HepG2 (cell line): ENCODE measurements around the gene SCAI. TPM values are rescaled to one million over a fixed set of nuclear protein-coding genes. Genes with fewer than 3 reads are reported as not detected.

Source experiments
- KMT2B ChIP-seq: IDR thresholded peaks from 2 replicates; pipeline ENCODE4 v1.6.1; 2016; ENCODE audit warnings: missing genetic modification reagents, missing compliant biosample characterization
- NFKB2 ChIP-seq: sonication (generic); formaldehyde crosslinking; IDR thresholded peaks from 2 replicates; pipeline ENCODE4 v1.4.0; 2020; ENCODE audit warnings: missing genetic modification reagents, borderline replicate concordance
- POLR2G ChIP-seq: fragments of 200-400 bp; formaldehyde crosslinking; IDR thresholded peaks from 2 replicates; pipeline ENCODE4 v1.6.1; 2018; ENCODE audit warnings: mild to moderate bottlenecking, low read depth, low read length, moderate library complexity
- PTBP1 ChIP-seq: fragments of 200-400 bp; formaldehyde crosslinking; IDR thresholded peaks from 2 replicates; pipeline ENCODE4 v1.6.1; 2018; ENCODE audit warnings: low read length, low read depth; ENCODE audit not compliant: poor library complexity, severe bottlenecking
- RXRA ChIP-seq: sonication (generic); formaldehyde crosslinking; IDR thresholded peaks from 2 replicates; pipeline ENCODE4 v1.5.1; 2020; ENCODE audit warnings: missing genetic modification reagents
- ZFAT ChIP-seq: sonication (generic); formaldehyde crosslinking; conservative IDR thresholded peaks from 2 replicates; pipeline ENCODE4 v1.8.1; 2023; ENCODE audit warnings: missing genetic modification reagents, inconsistent platforms
- ZFYVE20 ChIP-seq: sonication (generic); formaldehyde crosslinking; IDR thresholded peaks from 2 replicates; pipeline ENCODE4 v1.8.0; 2023; ENCODE audit warnings: low read depth, mild to moderate bottlenecking, moderate library complexity, missing genetic modification reagents, borderline replicate concordance
- ZNF589 ChIP-seq: sonication (generic); formaldehyde crosslinking; conservative IDR thresholded peaks from 2 replicates; pipeline ENCODE4 v1.8.0; 2022; ENCODE audit warnings: mild to moderate bottlenecking, moderate library complexity, missing genetic modification reagents
- ZNF891 ChIP-seq: sonication (generic); formaldehyde crosslinking; IDR thresholded peaks from 2 replicates; pipeline ENCODE4 v1.5.0; 2020; ENCODE audit warnings: mild to moderate bottlenecking, missing genetic modification reagents
- polyA plus RNA-seq, 8 experiments: library from polyadenylated mRNA; depleted of rRNA in 3 of 8; stranded (reverse) in 7 of 8; unstranded in 1 of 8; fragments of >200 nt; fragmentation: Illumina TruSeq in 4 of 8; extraction: Trizol in 4 of 8; gene quantifications; 2 replicates each; pipeline versions ENCODE4 v1.2.1 to v1.2.3, GENCODE V29; 2011 to 2016; ENCODE audit warnings: low read depth in 4 of 8, missing spikeins in 1 of 8, mixed read lengths in 1 of 8; ENCODE audit not compliant: insufficient read depth in 1 of 8
- total RNA-seq, 5 experiments: library from RNA; depleted of rRNA; stranded (reverse); fragments of >200 nt; fragmentation: Illumina TruSeq; extraction: Trizol; gene quantifications; 2 replicates each; pipeline ENCODE4 v1.2.3, GENCODE V29; 2016; ENCODE audit warnings: low read depth in 1 of 5
- TF ChIP-seq, protein P1 (sequence below): sonication (generic); formaldehyde crosslinking; conservative IDR thresholded peaks from 2 replicates; pipeline ENCODE4 v1.8.0; 2022; ENCODE audit warnings: missing genetic modification reagents
- TF ChIP-seq, protein P2 (sequence below): sonication (generic); formaldehyde crosslinking; IDR thresholded peaks from 2 replicates; pipeline ENCODE4 v1.4.0; 2020; ENCODE audit warnings: missing genetic modification reagents, borderline replicate concordance
- TF ChIP-seq, protein P3 (sequence below): sonication (generic); formaldehyde crosslinking; IDR thresholded peaks from 2 replicates; pipeline ENCODE4 v1.8.1; 2023; ENCODE audit warnings: mild to moderate bottlenecking, missing genetic modification reagents, borderline replicate concordance
- TF ChIP-seq, protein P4 (sequence below): IDR thresholded peaks from 2 replicates; pipeline ENCODE4 v1.6.1; 2016
- TF ChIP-seq, protein P5 (sequence below): sonication (generic); formaldehyde crosslinking; IDR thresholded peaks from 2 replicates; pipeline ENCODE4 v1.4.0; 2020; ENCODE audit warnings: missing genetic modification reagents

Gene SCAI
- total and polyA plus RNA-seq, 2 of the 13 experiments (the other 11 are each of a cell fraction or from before 2014, with no cell fraction given): 4.4 to 8.4 TPM

DNA sequence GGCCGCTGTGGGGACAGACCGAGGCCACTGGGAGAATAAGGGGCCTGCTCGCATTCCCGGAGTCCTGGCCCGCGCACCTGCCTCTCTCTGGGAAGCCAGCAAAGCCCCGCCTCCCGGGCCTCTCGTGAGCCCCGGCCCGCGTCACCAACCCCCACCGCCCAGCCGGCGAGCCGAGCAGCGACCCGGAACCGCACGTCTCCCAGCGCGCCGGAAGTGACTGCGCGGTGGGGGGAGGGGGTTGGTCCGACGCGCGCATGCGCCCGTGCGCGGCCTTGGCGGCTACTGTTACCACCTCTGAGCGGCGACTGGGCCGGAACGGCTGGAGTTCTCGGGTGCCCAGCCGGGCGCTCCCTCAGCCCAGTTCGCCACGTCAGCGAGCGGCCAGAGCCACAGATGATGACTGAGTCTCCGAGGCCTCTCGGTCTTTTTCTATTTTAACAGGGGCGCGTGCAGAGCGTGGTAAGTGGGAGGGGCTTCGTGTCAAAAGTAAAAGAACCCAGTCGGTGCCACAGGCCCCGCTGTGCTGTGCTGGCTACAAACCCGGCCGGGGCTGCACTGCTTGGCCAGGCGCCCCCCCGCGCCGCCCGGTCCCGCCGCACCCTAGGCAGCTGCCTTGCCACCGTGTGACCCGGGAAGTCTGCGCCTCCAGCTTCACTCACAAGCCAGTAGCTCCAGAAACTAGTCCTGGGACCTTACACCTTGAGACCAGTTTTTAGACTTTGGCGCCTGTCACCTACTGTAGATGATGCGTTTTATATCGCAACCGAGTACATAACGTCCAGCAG, 202.2 kb downstream of the SCAI start, which contains the start of gene GOLGA1 (continued):
- TF ChIP-seq, protein P1, sequence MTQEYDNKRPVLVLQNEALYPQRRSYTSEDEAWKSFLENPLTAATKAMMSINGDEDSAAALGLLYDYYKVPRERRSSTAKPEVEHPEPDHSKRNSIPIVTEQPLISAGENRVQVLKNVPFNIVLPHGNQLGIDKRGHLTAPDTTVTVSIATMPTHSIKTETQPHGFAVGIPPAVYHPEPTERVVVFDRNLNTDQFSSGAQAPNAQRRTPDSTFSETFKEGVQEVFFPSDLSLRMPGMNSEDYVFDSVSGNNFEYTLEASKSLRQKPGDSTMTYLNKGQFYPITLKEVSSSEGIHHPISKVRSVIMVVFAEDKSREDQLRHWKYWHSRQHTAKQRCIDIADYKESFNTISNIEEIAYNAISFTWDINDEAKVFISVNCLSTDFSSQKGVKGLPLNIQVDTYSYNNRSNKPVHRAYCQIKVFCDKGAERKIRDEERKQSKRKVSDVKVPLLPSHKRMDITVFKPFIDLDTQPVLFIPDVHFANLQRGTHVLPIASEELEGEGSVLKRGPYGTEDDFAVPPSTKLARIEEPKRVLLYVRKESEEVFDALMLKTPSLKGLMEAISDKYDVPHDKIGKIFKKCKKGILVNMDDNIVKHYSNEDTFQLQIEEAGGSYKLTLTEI (CRISPR knock-in tag): no peak
- TF ChIP-seq PTBP1: no peak
- TF ChIP-seq, protein P2, sequence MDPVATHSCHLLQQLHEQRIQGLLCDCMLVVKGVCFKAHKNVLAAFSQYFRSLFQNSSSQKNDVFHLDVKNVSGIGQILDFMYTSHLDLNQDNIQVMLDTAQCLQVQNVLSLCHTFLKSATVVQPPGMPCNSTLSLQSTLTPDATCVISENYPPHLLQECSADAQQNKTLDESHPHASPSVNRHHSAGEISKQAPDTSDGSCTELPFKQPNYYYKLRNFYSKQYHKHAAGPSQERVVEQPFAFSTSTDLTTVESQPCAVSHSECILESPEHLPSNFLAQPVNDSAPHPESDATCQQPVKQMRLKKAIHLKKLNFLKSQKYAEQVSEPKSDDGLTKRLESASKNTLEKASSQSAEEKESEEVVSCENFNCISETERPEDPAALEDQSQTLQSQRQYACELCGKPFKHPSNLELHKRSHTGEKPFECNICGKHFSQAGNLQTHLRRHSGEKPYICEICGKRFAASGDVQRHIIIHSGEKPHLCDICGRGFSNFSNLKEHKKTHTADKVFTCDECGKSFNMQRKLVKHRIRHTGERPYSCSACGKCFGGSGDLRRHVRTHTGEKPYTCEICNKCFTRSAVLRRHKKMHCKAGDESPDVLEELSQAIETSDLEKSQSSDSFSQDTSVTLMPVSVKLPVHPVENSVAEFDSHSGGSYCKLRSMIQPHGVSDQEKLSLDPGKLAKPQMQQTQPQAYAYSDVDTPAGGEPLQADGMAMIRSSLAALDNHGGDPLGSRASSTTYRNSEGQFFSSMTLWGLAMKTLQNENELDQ (CRISPR knock-in tag): no peak
- TF ChIP-seq ZNF589 (CRISPR knock-in tag): 0 out of 2 replicates have a peak, but pooled peaks have one; percentile 65
- TF ChIP-seq ZFAT (CRISPR knock-in tag): 0 out of 2 replicates have a peak, but pooled peaks have one; percentile 34
- TF ChIP-seq, protein P3, sequence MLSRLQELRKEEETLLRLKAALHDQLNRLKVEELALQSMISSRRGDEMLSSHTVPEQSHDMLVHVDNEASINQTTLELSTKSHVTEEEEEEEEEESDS (CRISPR knock-in tag): no peak
- peak; percentile 87; the same call in 1 of the 2 replicates for TF ChIP-seq NFKB2
- TF ChIP-seq POLR2G: peak; percentile 94
- TF ChIP-seq RXRA (CRISPR knock-in tag): peak; percentile 80
- TF ChIP-seq ZNF891 (CRISPR knock-in tag): peak; percentile 87
- TF ChIP-seq ZFYVE20 (CRISPR knock-in tag): no peak
- TF ChIP-seq, protein P4, sequence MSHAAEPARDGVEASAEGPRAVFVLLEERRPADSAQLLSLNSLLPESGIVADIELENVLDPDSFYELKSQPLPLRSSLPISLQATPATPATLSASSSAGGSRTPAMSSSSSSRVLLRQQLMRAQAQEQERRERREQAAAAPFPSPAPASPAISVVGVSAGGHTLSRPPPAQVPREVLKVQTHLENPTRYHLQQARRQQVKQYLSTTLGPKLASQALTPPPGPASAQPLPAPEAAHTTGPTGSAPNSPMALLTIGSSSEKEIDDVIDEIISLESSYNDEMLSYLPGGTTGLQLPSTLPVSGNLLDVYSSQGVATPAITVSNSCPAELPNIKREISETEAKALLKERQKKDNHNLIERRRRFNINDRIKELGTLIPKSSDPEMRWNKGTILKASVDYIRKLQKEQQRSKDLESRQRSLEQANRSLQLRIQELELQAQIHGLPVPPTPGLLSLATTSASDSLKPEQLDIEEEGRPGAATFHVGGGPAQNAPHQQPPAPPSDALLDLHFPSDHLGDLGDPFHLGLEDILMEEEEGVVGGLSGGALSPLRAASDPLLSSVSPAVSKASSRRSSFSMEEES (CRISPR knock-in tag): peak; percentile 51
- TF ChIP-seq, protein P5, sequence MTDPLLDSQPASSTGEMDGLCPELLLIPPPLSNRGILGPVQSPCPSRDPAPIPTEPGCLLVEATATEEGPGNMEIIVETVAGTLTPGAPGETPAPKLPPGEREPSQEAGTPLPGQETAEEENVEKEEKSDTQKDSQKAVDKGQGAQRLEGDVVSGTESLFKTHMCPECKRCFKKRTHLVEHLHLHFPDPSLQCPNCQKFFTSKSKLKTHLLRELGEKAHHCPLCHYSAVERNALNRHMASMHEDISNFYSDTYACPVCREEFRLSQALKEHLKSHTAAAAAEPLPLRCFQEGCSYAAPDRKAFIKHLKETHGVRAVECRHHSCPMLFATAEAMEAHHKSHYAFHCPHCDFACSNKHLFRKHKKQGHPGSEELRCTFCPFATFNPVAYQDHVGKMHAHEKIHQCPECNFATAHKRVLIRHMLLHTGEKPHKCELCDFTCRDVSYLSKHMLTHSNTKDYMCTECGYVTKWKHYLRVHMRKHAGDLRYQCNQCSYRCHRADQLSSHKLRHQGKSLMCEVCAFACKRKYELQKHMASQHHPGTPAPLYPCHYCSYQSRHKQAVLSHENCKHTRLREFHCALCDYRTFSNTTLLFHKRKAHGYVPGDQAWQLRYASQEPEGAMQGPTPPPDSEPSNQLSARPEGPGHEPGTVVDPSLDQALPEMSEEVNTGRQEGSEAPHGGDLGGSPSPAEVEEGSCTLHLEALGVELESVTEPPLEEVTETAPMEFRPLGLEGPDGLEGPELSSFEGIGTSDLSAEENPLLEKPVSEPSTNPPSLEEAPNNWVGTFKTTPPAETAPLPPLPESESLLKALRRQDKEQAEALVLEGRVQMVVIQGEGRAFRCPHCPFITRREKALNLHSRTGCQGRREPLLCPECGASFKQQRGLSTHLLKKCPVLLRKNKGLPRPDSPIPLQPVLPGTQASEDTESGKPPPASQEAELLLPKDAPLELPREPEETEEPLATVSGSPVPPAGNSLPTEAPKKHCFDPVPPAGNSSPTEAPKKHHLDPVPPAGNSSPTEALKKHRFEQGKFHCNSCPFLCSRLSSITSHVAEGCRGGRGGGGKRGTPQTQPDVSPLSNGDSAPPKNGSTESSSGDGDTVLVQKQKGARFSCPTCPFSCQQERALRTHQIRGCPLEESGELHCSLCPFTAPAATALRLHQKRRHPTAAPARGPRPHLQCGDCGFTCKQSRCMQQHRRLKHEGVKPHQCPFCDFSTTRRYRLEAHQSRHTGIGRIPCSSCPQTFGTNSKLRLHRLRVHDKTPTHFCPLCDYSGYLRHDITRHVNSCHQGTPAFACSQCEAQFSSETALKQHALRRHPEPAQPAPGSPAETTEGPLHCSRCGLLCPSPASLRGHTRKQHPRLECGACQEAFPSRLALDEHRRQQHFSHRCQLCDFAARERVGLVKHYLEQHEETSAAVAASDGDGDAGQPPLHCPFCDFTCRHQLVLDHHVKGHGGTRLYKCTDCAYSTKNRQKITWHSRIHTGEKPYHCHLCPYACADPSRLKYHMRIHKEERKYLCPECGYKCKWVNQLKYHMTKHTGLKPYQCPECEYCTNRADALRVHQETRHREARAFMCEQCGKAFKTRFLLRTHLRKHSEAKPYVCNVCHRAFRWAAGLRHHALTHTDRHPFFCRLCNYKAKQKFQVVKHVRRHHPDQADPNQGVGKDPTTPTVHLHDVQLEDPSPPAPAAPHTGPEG: peak; percentile 82
- TF ChIP-seq KMT2B: peak; percentile 95
